Measurements from ENCODE around the gene SLC25A28.

Gene SLC25A28

DNA sequence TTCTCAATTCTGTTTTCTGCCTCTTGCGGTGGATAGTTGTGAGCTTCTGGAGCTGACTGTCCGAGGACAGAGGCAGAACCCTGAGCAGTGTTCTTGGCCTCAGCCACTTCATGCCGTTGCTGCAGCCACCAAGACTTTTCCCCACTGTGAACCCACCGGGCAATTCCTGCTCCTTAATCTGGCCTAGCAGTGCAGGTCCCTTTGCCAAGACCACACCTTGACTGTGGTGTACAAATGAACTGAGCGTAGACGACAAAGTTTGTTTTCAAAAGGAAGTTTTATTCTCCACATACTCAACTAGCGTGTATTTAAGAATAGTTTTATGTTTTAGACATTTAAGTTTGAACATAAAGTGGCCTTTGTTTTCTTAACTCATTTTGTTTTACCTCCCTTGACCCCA, 29.4 kb downstream of the SLC25A28 start:
- DNase-seq (ENCODE audit: low spot score): no peak

DNA sequence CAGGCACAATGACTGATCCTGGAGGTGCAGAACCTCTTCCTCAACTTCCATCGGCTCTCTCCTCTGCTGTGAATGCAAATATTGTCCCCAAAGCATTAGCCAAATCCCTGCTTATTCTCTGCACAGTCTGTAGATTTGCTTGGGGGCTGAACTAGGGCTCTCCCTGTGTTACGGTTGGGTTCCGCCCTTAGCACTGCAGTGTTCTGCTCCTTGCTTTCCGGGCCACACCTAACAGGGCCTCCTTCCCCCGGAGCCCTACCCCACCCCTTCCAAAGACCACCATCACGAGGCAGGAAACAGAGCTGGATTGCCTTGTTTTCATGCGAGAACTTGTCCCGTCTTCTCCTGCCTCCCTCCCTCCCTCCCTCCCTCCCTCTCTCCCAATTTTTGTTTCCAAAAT, 36.6 kb downstream of the SLC25A28 start:
- no peak for DNase-seq (ENCODE audit: low spot score)

DNA sequence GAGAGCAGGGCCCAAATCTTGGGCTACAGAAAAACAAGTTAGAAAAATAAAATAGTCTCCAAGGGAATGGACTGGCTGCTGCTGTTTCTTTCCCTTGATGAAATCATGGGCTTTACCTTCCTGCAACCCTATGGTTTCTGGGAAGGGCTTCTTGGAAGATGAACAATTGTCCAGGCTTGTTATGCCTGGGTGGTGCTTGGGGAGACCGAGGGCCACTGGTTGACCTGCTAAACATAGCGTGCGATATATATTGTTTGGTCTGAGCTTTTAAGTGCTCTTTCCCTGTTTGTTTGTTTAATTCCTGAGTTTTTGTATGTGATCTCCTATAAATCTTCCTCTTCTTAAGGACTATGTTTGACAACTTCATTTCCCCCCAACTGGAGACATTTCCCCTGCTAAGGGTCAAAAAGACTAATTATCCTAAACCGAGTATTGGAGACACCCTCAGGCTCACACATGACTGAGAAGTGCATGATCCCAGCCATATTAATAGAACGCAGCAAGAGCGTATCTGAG, 37.9 kb downstream of the SLC25A28 start:
- no peak for DNase-seq (ENCODE audit: low spot score)

DNA sequence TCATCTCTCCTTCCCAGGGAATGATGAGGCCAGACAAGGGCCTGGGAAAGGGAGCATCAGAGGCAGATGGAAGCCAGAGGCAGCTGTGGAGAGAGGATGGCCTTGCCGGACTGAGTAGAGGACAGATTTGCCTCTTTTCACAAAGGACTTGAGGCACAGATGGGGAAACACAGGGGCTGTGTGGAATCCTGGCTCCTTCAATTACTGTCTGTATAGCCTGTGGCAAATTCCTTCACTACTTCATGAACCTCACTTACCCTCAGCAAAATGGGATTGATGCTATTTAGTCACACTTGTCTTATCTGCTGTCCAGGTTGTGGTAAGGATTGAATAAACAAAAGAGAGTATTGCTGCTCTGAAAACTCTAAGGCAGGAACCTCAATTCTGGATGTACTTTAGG, 40.3 kb downstream of the SLC25A28 start:
- no peak for DNase-seq (ENCODE audit: low spot score)

DNA sequence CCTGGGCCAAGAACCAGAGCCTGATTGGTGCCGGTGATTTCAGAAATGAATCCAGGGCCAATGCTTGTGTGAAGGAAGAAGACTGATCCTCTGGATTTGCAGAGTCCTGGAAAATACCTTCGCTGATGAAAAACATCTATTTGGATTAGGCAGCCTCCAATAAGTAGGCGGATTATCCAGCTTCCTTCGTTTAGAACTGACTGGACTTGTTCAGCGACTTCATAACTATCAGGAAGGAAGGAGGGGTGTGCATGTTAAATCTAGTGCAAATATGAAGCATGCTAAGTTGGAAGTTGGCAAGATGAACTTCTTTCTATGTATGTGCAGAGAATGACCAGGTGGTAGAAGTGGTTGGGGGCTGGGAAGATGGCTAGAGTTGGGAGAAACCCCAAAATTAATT, 46.4 kb downstream of the SLC25A28 start:
- no peak for DNase-seq (ENCODE audit: low spot score)

DNA sequence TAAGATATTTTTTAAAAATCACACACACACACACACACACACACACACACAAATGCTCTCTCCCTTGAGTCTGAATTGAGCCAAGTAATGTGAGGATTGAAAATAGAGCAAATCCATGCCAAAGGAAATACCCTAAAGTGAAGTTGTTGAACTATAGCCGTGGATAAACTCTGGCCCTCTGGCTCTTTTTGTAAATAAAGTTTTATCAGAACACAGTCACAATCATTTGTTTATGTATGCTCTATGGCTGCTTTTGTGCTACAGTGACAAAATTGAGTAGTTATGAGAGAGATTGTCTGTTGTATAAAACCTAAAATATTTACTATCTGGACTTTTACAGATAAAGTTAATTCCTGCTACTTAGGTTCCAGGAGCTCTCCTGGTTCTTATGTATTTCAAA, 48.4 kb downstream of the SLC25A28 start:
- no peak for DNase-seq (ENCODE audit: low spot score)

DNA sequence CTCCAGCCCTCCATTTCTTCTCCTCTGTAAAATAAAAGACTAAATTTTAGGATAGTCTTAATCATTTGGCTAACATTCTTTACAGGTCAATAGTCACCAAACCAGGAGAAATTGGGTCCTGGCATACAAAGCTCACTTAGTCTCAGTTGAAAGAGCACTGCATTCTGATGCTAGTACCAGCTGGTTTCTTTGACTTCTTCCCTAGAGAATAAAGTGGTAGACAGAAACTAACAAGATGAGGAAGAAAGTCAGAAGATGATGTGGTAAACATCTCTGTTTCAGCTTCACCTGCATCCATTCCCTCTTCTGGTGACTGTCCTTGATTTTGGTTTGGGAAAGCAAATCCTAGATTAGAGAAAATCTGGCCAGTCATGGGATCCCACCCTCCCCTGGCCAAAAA, 50.3 kb downstream of the SLC25A28 start:
- no peak for DNase-seq (ENCODE audit: low spot score)

DNA sequence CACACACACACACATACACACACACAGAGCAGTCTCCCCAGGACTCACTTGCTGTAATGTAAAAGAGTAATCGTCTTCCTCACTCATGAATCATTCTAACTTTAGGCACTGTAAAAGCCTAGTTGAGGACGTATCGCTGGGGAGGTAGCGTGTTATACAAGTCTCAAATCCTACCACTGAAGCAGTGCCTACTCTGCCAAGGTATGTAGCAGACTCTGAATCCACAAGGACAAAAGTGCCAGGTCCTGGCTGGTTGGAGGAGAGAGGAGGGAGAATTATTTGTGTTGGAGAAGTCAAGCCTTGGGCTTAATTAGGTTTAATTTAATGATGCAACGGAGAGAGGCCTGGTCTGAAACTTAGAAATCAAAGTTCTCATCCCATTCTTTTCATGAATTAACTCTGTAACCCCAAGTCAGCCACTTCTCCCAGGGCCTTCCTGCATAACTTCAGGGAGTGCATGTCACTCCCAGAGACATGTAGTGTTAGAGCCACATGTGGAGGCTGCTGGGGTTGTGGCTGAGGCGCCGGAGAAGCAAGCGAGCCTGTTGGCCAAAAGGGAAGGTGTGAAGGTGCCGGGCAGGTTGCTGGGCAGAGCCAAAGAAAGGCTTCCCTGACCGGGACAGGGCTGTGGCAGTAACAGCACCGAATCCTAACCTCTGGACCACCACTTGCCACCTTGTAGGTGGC, 50.8 kb downstream of the SLC25A28 start:
- no peak for DNase-seq (ENCODE audit: low spot score)

DNA sequence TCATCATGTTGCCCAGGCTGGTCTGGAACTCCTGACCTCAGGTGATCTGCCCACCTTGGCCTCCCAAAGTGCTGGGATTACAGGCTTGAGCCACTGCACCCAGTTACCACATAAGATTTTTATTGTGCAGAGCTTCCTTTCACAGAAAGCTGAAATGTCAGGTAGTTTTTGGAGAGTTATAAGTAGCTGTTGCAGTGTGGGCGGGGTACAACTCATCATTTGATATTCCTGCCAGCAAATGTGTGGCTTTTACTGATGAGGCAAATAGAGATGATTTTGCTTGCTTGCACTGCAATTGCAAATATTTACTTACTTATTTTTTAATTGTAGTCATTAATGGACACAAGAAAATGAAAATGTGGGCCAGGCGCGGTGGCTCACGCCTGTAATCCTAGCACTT, 55.1 kb downstream of the SLC25A28 start:
- no peak for DNase-seq (ENCODE audit: low spot score)

DNA sequence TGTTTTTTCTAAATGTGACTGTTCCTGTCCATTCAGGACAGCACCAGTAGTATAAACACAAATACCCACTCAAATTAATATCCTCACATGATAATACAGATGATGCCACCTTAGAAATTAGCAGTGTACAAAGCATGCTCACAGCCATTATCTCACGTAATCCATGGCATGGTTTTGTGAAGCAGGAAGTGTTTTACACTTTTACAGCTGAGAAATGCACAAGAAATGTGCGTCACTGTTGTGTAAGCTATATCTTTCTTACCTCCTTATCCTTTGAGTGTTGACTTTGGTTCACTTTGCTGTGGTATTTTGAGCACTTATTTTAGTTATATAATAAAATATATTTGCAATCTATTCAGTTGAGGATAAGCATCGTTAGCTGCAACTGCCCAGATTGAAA, 55.9 kb downstream of the SLC25A28 start:
- no peak for DNase-seq (ENCODE audit: low spot score)

DNA sequence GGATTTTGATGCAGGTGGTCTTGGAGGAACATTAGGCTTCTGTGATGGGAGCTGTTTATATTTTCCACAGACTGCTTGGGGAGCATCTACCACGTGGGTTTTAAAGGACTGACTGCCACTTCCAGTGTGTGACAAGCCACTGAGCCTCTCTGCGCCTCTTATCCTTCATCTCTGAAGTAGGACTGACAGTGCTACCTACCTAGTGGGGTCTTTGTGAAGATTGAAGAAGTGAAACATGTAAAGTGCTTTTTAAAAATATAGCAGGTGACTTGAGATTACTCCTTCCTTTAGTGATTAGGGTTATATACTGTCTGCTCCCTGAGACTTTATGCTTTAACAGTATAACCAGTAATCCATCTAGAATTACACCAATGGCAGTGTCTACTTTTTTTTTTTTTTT, 57.6 kb downstream of the SLC25A28 start:
- no peak for DNase-seq (ENCODE audit: low spot score)

All from kidney capillary endothelial cell (primary cell).